WERI-Rb-1 (cell line): ENCODE measurements around the gene MAGI1.

Source experiments
- DNase-seq: peaks from one replicate; pipeline ENCODE4 v3.0.0-alpha.2; 2020
- H3K27ac ChIP-seq: fragments of 250-450 bp; sonication (Bioruptor Pico); 2 replicates; pipeline ENCODE4 v1.5.1; 2020; ENCODE audit warnings: mild to moderate bottlenecking, moderate library complexity
- H3K27me3 ChIP-seq: fragments of 250-450 bp; sonication (Bioruptor Pico); 2 replicates; pipeline ENCODE4 v1.5.1; 2021; ENCODE audit warnings: mild to moderate bottlenecking, low read depth, moderate library complexity; ENCODE audit not compliant: insufficient read depth, severe bottlenecking
- H3K36me3 ChIP-seq: fragments of 250-450 bp; sonication (Bioruptor Pico); 2 replicates; pipeline ENCODE4 v1.5.1; 2020; ENCODE audit warnings: mild to moderate bottlenecking, moderate library complexity
- H3K4me3 ChIP-seq: 2 replicates; pipeline ENCODE4 v1.5.1; 2011; ENCODE audit warnings: low read depth, mild to moderate bottlenecking, control low read depth, low read length
- H3K9me3 ChIP-seq: fragments of 250-450 bp; sonication (Bioruptor Pico); 2 replicates; pipeline ENCODE4 v1.5.1; 2021; ENCODE audit warnings: mild to moderate bottlenecking, moderate library complexity; ENCODE audit not compliant: severe bottlenecking
- TF ChIP-seq, protein P1 (sequence below): IDR thresholded peaks from 2 replicates; pipeline ENCODE4 v1.5.1; 2011; ENCODE audit warnings: low read depth, mild to moderate bottlenecking, control low read depth, inconsistent platforms, low read length

MAGI1 gene

DNA sequence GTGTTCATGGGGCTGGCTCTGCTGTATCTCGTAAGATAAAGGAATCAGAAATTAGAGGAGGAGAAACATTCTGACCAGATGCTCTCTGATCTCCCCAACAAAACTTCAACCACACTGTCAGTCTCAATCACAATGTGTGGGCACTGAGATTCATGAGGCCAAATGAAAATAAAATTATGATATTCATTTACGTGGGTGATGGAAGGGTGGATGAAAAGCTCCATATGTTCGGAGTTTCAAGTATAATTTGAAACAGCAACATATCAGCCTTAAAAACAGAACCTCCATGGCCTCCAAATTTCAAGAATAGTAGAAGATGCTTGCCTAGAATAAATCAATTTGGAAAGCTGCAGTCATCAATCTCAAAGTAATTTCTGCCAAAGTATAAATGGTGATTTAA, 363.7 kb downstream of the MAGI1 start:
- Histone ChIP-seq H3K27ac (no peak overlapping the region), H3K4me3 (no peak overlapping the region), H3K27me3 (no peaks in the 10 kb centered on the region), H3K9me3 (no peaks in the 10 kb centered on the region), H3K36me3 (no peaks in the 10 kb centered on the region)
- no peak for DNase-seq
- TF ChIP-seq, protein P1, sequence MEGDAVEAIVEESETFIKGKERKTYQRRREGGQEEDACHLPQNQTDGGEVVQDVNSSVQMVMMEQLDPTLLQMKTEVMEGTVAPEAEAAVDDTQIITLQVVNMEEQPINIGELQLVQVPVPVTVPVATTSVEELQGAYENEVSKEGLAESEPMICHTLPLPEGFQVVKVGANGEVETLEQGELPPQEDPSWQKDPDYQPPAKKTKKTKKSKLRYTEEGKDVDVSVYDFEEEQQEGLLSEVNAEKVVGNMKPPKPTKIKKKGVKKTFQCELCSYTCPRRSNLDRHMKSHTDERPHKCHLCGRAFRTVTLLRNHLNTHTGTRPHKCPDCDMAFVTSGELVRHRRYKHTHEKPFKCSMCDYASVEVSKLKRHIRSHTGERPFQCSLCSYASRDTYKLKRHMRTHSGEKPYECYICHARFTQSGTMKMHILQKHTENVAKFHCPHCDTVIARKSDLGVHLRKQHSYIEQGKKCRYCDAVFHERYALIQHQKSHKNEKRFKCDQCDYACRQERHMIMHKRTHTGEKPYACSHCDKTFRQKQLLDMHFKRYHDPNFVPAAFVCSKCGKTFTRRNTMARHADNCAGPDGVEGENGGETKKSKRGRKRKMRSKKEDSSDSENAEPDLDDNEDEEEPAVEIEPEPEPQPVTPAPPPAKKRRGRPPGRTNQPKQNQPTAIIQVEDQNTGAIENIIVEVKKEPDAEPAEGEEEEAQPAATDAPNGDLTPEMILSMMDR: no peak

DNA sequence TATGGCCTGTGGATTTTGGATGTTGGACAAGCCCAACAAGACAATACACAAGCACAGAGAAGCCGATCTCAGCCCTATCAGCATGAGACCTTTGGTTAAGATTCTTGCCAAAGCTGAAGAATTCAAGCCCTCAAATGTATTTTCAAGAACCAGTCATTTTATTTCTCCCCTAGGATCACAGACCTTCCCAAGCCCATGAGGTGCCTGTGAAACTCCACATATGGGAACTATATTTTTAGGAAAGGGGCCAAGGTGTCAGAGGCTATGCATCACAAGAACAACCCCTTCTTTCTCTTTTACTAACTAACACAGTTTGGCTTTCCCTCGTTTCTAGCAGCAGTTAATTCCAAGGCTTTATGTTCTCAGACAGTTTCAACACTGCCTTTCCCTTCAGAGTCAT, 364.5 kb downstream of the MAGI1 start:
- no peak for DNase-seq
- H3K27ac ChIP-seq: no peak overlapping the region
- H3K36me3 ChIP-seq: no peaks in the 10 kb centered on the region
- no peaks in the 10 kb centered on the region for H3K27me3 ChIP-seq
- TF ChIP-seq, protein P1: no peak
- no peaks in the 10 kb centered on the region for H3K9me3 ChIP-seq
- H3K4me3 ChIP-seq: no peak overlapping the region

DNA sequence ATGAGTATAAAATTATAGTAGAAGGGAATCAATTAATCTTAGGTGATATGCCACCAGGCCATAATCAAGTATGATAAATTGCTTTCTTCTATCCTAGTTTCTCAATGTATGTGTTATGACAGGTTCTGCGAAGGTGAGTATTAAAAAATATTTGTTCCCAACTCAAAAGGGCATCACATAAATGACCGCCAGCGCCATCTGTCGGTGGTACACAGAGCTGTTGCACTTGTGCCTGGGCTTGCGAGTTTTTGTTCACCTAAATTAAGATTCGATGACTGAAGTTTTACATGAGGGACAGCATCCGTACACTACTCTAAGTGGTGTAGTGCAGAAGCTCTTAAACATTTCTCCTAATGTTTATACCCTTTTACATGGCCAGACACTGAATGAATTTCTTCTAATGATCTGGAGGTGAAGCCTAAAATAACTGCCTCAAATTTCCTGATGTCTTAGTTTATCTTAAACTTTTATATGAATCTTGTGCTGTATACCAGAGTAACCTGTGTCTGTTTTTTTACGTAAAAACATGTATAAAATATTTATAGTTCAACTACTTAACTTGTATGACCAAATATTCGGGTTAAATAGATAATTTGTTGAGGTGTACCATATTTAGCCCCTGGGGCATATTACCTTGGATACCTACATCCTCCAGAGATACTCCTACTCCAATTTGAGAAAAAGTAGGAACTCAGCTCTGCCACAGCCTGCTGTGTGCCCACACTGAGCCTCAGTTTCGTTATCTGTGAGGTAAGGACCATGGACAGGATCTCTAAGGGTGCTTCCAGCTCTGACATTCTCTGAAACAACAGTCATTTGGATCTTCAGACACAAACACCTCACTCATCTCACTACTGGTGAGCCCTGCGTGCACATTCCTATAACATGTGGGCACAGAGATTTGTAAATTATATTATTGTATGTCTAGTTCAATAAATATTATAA, 365.6 kb downstream of the MAGI1 start:
- Histone ChIP-seq H3K9me3 (no peaks in the 10 kb centered on the region), H3K27me3 (no peaks in the 10 kb centered on the region), H3K36me3 (no peaks in the 10 kb centered on the region), H3K4me3 (no peak overlapping the region), H3K27ac (no peak overlapping the region)
- DNase-seq: peak; percentile 58
- TF ChIP-seq, protein P1: peak; percentile 76

DNA sequence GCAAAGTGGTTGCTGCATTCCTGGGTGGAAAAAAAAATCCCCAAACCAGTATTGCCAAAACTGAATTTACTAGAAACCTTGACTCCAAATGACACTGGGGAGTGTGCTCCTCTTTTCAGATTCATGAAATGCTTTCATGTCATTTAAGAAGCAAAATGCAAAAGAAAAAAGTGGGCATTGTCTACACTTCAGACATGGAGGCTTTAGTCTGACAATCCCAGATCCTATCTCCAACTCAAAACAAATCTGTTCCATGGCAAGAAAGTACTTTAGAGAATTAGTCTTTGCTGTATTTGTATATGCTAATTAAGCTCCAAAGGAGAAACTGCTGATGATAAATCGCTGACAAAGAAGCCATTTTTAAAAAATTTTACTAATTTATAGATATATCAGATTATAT, 366.7 kb downstream of the MAGI1 start:
- Histone ChIP-seq H3K4me3 (no peak overlapping the region), H3K36me3 (no peaks in the 10 kb centered on the region), H3K9me3 (no peaks in the 10 kb centered on the region), H3K27me3 (no peaks in the 10 kb centered on the region), H3K27ac (no peak overlapping the region)
- DNase-seq: no peak
- TF ChIP-seq, protein P1: no peak

DNA sequence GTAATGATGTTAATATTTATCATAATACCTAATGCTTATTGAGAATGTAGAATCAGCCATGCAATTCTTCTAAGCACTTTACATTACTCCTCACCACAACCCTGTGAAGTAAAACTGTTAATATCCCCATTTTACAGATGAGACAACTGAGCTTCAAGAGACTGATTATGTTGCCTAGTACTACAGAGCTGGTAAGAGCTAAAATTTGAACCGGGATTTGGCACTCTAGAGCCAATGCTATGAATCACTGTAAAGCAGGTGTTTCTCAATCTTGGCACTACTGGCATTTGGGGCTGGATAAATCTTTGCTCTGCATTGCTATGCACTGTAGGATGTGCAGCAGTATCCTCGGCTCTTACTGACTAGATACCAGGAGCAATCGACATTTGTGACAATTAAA, 367.7 kb downstream of the MAGI1 start:
- Histone ChIP-seq H3K36me3 (no peaks in the 10 kb centered on the region), H3K27me3 (no peaks in the 10 kb centered on the region), H3K4me3 (no peak overlapping the region), H3K9me3 (no peaks in the 10 kb centered on the region), H3K27ac (no peak overlapping the region)
- DNase-seq: no peak
- TF ChIP-seq, protein P1: no peak
